NCI-H2171 treated with DMSO at 0.1 percent for 48 hours (cell line): ENCODE measurements around the gene FHIP1B.

ENCODE experiments used
- DNase-seq: peaks from one replicate; lab custom pipeline; 2025; lab: John Stamatoyannopoulos, UW

The FHIP1B gene

DNA sequence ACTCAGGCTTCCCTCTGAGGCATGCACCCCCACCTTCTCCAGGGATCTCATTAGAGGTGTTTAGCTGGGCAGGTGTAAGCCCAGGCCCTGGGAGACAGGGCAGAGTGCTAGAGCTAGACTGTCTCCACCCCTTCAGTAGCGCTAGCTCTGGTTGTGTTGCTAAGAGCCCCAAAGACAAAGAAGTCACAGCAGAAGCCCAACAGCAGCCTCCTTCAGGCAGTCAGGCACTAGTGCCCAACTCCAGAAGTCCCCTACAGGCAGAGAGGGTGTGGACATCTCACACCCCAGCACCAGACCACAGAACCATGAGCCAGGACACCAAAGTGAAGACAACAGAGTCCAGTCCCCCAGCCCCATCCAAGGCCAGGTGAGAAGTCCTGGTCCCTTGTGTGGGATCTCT lies 4.5 kb upstream of the FHIP1B start, which contains the start of gene CNGA4:
TSS of gene CNGA4 (plus strand) at position 188 of the 400 bp plus-strand sequence. CDS start at position 306, 118 bp downstream.
- peak; percentile 2 for DNase-seq

DNA sequence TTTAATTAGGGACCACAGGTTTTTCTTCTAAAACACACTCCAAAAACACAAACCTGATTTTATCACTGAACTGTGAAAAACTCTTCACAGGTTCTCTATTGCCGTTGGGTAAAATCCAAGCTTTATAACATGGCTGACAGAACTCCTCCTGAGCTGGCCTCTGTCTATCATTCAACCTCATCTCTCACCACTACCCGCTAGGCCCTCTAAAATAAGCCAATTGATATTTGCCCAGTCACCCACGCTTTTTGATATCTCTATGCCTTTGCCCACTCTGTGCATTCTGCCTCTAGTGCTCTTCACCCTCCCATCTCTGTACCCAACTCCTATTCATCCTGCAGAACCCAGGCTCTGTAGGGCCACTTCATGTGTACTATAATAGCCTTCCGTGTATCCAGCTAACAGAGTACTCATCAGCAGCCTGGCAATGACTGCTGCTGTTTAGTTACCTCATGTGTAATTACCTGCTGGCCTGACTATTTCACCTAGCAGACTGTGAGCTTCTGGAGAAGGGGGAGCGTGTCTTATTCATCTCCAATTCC lies 3.4 kb upstream of the FHIP1B start:
- no peak for DNase-seq

DNA sequence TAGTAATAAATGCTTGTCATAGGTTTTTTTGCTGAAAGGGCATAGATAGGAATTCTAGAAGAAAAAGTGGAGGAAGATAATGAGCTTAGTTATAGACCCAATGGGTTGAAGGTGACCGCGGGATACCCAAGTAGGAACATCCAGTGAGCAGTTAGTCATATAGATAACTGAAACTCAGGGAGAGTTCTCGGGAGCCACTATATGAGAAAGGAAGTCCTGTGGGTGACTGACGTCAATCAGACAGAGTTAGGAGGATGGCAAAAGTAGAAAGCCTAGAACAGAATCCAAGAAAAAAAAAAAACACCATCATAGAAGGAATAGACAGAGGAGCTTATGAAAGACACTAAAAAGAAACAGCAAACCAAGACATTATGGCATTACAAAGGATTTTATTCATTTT lies 2.8 kb upstream of the FHIP1B start:
- DNase-seq = no peak

DNA sequence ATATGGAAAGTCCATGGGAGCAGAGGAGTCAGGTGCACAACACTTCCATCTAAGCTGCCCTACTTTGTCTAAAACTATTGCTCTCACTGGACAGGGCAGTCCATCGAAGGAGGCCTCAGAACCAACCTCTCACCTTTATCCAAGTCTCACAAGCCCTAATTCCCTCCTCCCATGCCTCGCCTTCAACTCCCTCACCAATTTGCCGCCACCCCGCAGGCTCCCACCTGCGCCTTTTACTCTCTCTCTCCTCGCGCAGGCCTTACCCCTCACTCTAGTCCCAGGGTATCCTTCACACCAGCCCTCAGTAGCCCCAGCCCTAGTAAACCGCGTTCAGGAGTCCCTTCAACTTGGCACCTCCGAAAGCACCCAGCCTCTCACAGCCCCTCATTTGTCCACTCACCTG lies 451 bp downstream of the FHIP1B start:
- peak; percentile 21 for DNase-seq

DNA sequence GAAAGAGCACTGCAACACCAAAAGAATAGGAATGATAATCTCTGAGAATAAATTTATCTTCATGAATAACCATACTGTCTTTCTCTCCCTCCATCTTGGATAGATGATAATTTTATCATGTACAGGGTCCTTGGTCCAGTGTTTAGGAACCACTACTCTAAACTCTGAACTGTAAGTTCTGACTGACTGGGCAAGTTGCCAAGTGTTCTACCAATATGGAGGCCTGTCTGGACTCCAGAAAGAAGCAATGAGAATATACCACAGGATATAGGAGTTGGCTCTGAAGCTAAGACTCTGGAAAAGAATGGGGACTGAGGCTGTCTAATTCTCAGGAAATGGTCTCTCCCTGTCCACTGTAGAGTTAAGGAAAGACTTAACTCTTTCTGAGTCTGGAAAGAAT lies 1.5 kb downstream of the FHIP1B start:
- DNase-seq = no peak

DNA sequence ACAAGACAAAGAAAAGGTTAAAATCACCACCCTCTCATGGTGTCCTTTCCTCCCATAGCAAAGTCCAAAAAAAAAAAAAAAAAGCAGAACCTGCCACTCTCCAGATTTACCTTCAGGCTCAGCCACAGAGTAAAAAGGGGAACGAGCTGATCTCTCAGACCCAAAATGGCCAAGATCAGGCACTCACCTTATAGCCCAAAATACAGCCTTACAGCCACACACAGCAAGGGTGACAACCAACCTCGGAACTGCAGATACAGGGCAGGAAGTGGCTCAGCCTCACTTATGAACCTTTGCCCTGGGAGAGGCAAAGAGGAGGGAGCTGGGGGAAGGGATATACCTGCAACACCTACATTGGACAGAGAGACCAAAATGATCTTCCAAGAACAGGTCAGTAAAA lies 4.5 kb downstream of the FHIP1B start:
- DNase-seq = no peak

DNA sequence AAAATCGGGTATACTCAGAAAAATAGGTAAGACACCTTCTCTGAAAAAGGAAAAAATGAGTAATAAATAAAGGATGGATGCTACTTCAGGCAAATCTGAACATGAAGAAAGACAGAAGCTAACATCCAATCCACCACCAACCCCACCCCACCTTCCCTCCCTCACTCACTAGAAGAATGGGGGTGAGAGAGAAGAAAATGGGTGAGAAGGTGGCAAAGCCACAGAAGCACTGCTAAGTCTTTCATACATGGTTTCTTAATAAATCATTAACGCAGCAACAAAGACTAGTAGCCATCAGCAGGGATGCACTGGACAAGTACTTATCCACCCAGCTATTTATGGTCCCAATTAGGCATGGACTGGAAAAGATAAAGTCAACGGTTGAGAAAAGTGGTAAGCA lies 5.9 kb downstream of the FHIP1B start:
- no peak for DNase-seq

DNA sequence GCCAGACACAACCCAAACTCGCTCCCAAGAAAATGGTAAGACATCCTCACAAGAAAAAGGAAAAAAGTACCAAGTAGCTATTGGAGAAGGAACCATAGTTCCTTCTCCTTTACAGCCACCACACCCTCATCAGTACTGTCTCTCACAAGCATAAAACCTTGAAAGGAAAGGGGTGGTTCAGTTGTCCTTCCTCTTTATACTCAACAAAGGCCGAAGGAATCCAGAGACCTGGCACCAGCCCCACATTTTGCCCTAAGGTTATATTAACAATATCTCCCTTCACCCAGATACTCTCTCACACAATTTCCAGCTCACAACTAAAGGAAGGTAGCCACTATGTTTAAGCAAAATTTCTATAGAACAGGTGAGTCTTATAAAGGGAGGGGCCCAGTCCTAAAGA lies 8.5 kb downstream of the FHIP1B start:
- no peak for DNase-seq

DNA sequence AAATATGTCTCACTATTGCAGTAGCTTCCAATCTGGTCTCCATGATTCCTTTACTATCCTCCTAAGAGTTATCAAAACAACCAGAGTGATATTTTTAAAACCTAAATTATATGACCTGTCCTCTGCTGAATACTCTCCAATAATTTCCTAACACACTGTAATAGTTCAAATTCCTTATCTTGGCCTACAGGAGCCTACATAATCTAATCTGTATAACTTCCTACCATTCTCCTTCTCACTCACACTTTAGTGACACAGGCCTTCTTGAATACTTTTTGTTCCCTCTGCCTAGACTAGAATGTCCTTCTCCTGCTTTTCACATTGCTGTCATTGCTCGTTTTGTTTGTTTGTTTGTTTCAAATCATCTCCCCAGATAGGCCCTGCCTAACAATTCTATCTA lies 9.4 kb downstream of the FHIP1B start:
- DNase-seq = no peak

DNA sequence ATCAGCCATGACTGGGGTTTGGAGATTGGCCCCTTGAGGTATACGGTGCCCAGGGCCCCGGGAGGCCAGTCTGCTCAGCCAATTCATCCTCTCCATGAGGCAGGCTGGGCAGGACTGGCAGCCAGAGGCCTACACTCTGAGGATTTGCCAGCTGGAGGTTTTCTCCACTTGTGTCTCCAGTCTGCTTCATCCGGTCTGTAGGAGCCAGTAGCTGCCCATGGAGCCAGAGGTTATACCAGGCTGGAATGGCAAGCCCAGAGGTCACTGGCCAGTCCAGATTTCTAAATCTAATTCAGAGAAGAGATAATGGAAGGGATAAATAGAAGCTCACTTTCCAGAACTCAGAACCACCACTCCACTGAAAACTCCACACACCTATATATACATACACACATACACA lies 10.0 kb downstream of the FHIP1B start:
- no peak for DNase-seq

DNA sequence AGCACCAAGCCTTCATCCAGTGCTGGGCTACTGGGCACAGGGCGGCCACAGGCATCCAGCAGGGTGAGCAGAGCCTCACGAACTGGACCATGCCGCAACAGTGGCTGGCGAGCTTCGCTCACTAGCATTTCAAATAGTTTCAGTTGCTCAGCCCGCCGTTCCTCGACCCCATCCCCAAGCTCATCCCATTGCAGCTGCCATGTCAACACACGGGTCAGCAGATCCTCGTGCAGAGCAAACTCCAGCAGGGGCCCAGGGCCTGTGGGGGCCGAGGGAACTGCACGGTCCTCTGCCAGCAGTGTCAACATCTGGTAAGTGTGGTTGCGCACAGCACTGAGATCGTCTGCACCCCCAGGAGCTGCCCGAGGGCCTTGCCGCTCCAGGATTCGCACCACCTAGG lies 10.6 kb downstream of the FHIP1B start:
- no peak for DNase-seq

DNA sequence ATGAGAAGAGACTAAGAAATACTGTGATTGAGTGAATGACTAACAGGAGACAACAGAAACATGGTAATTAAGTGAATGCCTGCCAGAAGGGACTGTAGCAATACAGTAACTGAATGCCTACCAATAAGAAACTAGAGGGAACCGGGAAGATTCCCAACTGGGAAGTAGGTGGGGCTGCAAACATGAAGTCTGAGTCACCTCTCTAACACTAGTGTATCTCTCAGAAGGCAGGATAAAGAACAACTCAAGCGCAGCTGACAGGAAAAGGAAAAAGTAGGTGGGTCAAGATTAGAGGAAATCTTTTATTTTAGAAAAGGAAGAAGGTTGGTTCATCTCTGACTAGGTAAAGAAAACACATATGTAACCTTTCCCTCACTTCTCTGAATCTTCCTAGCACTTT lies 15.1 kb downstream of the FHIP1B start:
- DNase-seq = no peak

DNA sequence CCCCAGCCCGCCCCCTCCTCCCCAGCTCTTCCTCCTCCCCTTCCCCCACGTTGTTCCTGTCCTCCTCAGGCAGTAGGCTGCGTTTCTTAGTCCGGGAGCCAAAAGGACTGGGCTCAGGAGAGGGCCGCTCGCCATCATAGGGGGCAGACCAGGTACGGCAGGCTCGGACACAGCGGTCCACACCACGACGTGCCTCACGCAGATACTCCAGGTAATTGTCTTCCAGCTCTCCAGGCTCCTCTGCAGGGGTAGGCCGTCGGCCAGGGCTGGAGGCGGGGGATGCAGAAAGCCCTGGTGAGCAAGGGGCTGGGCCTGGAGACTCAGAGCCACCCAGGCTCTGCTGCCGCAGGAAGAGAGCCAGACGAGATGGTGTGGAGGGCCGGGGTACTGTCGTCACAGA lies 16.7 kb downstream of the FHIP1B start:
- no peak for DNase-seq

DNA sequence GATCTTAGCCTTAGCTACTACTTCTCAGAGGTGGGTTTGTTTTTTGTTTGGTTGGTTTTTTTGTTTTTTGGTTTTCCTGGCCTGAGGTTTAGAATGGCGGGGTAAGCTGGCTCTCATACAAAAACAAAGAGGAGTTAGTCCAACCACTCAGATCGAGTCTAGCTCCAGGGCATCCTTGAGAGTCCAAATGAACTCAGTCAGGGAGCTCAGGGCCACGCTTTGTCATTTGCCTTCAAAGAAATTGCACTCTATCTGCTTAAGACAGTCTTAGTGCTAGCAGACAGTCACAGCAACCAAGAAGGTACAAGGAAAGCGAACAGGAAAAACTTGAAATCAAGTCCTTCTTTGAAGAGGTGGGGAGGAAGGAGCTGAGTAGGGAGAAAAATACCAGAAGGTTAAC lies 17.9 kb downstream of the FHIP1B start:
- no peak for DNase-seq

DNA sequence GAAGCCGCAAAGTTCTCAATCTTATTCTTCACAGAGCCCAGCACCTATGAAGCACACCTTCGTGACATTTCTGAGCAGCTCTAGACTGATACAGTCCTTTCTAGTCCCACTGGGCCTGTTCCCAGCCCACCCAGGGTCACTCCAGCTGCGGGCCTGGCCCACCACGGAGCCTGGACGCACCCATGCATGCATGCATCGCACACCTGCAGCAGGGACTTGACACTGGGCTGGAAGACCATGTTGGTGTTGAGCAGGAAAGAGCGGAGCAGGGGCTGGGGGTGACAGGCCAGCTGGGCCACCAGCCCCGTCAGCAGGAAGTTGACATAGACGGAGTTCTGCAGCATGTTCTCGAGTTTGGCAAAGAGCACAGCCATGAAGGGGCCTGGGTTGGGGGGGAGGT lies 19.9 kb downstream of the FHIP1B start:
- no peak for DNase-seq

DNA sequence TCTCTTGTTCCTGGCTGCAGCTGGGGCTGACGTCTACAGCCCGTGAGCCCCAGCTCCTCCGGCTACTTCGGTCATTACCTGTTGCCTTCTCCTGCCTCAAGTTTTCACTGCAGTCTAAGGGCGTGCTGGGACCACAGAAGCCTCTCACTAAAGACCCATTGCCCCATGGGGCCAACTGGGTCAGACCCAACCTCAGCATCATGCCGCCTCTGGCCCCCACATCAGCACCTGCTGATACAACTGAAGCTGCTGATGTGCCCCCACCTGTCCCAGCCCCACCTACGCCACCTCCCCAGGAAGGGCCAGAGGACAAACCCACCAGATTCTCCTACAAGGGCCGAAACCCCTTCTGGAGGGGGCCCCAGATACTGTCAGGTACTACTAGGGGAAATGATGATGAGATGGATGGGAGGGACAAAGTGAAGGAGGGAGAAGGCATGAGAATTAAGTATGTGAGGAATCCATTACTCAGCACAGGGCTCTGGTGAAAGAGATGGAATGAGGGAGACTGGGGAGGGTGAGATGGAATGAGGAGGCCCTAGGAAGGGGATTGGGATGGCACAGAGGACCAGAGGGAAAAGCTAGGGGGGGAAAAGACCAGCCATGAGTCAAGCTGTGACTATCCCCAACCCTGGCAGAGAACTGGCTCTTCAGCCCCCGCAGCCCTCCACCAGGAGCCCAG lies 24.0 kb downstream of the FHIP1B start:
- no peak for DNase-seq

DNA sequence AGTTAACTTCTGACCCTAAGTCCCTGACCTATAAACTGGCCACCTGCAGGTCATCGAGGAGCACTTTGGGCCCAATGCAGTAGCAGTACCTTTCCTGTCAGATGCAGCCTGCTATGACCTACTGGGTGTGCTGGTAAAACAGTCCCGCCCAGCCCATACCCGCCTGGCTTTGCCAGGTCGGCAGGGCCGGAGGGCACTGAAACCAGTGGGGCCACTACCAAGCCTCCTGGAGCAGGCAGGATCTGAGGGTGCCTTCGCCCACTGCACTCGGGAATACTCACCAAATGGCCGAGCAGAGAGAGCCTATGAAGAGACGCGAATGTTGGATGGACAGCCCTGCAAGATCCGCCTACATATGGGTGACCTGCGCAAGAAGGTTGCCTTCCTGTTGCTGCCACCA lies 24.6 kb downstream of the FHIP1B start:
- no peak for DNase-seq

DNA sequence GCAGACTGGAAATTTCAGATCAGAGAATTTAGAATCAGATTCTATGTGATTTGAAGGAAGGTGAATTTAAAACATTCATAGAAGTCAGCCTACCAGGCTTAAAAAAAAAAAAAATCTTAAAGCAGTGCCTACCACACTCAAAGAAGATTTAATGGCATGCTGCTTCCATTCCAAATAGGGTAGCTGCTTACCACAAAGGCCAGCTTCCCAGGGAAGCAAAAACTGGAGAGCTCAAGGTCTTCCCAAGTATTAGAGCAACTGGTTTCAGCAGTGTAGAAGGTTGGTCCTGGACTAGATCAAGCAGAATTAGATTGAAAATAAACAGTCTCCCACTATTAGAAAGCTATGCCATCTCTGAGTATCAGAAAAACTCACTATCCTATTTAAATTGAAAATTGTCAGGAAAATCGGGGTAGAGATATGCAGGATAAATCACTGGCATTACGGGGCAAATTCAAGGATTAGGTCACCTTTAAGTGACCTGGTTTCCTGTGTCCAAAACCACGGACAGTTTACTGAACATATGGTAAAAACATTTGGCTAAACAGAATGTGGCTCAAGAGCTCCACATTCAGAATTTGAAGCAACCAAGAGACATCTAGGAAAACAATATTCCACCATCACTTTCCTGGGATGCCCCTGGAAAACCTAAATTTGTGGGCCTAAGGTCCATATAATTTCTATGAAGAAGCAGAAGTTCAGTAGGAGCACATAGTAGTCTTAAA lies 27.8 kb downstream of the FHIP1B start:
- DNase-seq = no peak

DNA sequence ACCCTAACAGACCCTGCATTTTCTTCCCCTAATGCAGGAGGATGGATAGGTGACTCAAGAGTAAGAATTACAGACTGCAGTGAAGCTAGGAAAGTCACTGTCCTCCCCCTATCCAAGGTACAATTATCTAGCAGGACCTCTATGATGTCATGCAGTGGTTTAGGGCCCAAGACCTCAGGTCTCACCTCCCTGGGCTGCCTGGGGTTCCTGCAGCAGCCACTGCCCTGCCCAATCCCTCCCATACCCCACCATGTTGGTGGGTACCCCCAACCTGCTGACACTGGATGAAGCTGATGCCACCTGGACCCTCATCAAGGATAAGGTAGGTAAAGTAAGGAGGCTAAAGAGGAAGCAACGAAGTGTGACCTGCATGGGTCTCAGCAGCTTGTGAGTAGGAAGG lies 29.1 kb downstream of the FHIP1B start, which contains the start of gene C11orf42:
TSS of gene C11orf42 (plus strand) at position 192 of the 400 bp plus-strand sequence. CDS start at position 251, 59 bp downstream.
- no peak for DNase-seq

DNA sequence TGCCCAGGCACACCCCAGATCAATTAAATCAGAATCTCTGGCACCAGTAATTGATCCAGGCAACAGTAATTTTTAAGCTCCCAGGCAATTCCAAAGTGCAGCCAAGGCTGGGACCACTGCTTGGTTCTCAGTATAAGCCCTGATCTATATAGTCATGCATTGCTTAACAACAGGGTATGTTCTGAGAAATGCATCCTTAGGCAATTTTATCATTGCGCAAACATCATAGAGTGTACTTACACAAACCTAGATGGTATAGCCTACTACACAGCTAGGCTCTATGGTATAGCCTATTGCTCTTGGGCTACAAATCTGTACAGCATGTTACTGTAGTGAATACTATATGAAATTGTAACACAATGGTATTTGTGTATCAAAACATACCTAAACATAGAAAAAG lies 29.7 kb downstream of the FHIP1B start:
- DNase-seq = no peak

DNA sequence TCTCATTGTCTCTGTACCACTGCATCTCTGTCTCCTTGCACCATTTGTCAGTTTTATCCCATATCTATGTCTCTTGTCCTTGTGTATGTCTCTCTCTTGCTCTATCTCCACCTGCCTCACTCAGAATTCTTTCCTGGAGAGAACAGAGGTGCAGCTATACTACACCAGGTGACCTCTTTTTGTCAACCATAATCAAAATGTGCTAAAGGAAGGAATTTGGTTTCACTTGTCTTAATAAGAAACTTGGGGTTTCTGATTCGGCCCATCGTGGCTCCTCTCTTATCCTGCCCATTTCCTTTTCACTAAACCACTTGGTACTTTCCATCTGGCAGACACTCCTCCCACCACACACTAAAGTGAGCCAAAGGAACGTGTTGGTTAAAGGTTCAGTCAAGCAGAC lies 31.1 kb downstream of the FHIP1B start:
- DNase-seq = no peak

DNA sequence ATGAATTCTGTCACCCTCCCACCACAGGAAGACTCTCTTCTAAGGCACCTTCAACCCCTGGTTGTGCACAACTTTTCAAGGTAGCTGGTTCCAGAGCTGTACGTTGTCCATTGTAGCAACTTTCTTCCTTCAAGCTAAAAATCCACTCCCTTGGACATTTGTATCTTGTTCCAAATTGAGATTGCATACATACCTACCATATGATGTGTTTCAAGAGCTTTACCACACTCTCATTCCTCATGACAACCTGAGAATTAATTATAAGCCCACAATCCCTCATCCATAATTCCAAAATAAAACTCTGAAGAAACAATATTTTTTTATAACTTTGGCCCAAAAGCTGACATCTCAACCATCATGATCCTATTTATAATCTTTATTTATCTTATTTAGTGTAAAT lies 32.4 kb downstream of the FHIP1B start:
- no peak for DNase-seq

DNA sequence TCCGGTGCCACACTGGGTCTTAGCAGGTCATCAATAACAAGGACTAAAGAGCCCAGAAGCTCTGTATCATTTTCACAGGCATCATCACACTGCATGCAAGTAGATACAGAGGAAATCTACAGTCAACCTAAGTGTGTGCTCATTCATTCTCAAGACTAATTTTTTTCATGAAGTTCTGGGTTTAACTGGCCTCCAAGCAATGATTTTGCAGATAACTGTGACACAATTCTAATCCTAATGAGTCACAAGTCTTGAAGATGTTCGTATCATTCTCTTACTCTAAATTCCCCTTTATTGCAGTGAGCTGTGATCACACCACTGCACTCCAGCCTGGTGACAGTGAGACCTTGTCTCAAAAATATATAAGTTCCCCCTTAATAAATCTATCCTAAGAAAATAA lies 33.0 kb downstream of the FHIP1B start:
- DNase-seq = no peak
